GM12878 (cell line): ENCODE measurements around the gene ATF7. TPM values are rescaled to one million over a fixed set of nuclear protein-coding genes. Genes with fewer than 3 reads are reported as not detected.

ENCODE experiments used
- ATAC-seq: fragments of 200-7000 bp; cut with Tn5 transposase; 3 replicates; pipeline ENCODE4 v1.9.1; 2020; ENCODE audit warnings: mild to moderate bottlenecking, moderate library complexity
- BruUV-seq: library from RNA; stranded (reverse); fragments of 400-500 nt; replicated peaks from 2 replicates; lab custom pipeline; 2021; lab: Mats Ljungman, UMichigan
- CTCF ChIA-PET: fragments of 300-600 bp; sonication (Branson Sonifier 250); formaldehyde crosslinking; extraction: SDS; loops from one replicate; lab custom pipeline; 2021; ENCODE audit warnings: inconsistent platforms; lab: Yijun Ruan, JAX
- POLR2A ChIA-PET: fragments of 350-600 bp; formaldehyde crosslinking; extraction: SDS; loops from one replicate; lab custom pipeline; 2021; ENCODE audit warnings: inconsistent platforms; lab: Charles Lee
- RAD21 ChIA-PET: fragments of 300-600 bp; sonication (Branson Sonifier 250); formaldehyde crosslinking; loops from one replicate; lab custom pipeline; 2023; ENCODE audit warnings: antibody characterized with exemption; ENCODE audit not compliant: unreplicated experiment; lab: Charles Lee
- SMC1A ChIA-PET: fragments of 300-600 bp; sonication (Branson Sonifier 250); formaldehyde crosslinking; loops from one replicate; lab custom pipeline; 2023; ENCODE audit not compliant: unreplicated experiment, uncharacterized antibody; lab: Charles Lee
- DNase-seq: peaks from one replicate; pipeline ENCODE4 v3.0.0-alpha.2; 2011; ENCODE audit warnings: low read depth, low spot score
- FAIRE-seq: peaks from 3 replicates; lab custom pipeline; 2011; peaks lifted over from hg19 to GRCh38; lab: Jason Lieb, UNC
- H2AFZ ChIP-seq: 2 replicates; pipeline ENCODE4 v1.6.0; 2011; ENCODE audit warnings: low read depth, low read length, control low read depth; ENCODE audit not compliant: control insufficient read depth
- H3K27ac ChIP-seq: 2 replicates; pipeline ENCODE4 v1.5.1; 2011; ENCODE audit warnings: control low read depth; ENCODE audit not compliant: control insufficient read depth, insufficient read depth
- H3K27me3 ChIP-seq, 2 experiments: replicated peaks in 1 of 2; 2 replicates each; pipeline versions ENCODE4 v1.6.0 to v1.6.1; 2011; ENCODE audit warnings: low read length in 1 of 2; ENCODE audit not compliant: control insufficient read depth in 2 of 2, insufficient read depth in 2 of 2
- H3K36me3 ChIP-seq, 2 experiments: 2 replicates each; pipeline ENCODE4 v1.5.1; 2011; ENCODE audit warnings: low read length in 1 of 2; ENCODE audit not compliant: control insufficient read depth in 2 of 2, insufficient read depth in 2 of 2
- H3K4me1 ChIP-seq: 2 replicates; pipeline ENCODE4 v1.6.1; 2011; ENCODE audit warnings: mild to moderate bottlenecking, low read length, moderate library complexity, mixed read lengths; ENCODE audit not compliant: control insufficient read depth, insufficient read depth
- H3K4me2 ChIP-seq: 2 replicates; pipeline ENCODE4 v1.6.0; 2011; ENCODE audit warnings: control low read depth; ENCODE audit not compliant: control insufficient read depth, insufficient read depth
- H3K4me3 ChIP-seq: fragments of 200-600 bp; sonication (generic); 2 replicates; pipeline ENCODE4 v1.5.1; 2016
- H3K79me2 ChIP-seq: 2 replicates; pipeline ENCODE4 v1.6.0; 2011; ENCODE audit warnings: low read length; ENCODE audit not compliant: control insufficient read depth, insufficient read depth
- H3K9ac ChIP-seq: 2 replicates; pipeline ENCODE4 v1.8.0; 2011; ENCODE audit warnings: low read length, control low read depth, mixed read lengths; ENCODE audit not compliant: control insufficient read depth, insufficient read depth
- H3K9me3 ChIP-seq: replicated peaks from 3 replicates; pipeline ENCODE4 v1.5.1; 2011; ENCODE audit warnings: mild to moderate bottlenecking, low read length; ENCODE audit not compliant: control insufficient read depth, insufficient read depth
- H4K20me1 ChIP-seq: 2 replicates; pipeline ENCODE4 v1.6.0; 2011; ENCODE audit not compliant: control insufficient read depth, insufficient read depth
- EED ChIP-seq: sonication (generic); IDR thresholded peaks from 2 replicates; pipeline ENCODE4 v1.6.1; 2016; ENCODE audit warnings: antibody characterized with exemption, low read depth
- GATAD2B ChIP-seq: fragments of 450-650 bp; conservative IDR thresholded peaks from 2 replicates; pipeline ENCODE4 v1.6.1; 2017; ENCODE audit warnings: low read depth, mild to moderate bottlenecking, moderate library complexity
- IKZF1 ChIP-seq: fragments of 450-650 bp; conservative IDR thresholded peaks from 2 replicates; pipeline ENCODE4 v1.6.1; 2017; ENCODE audit warnings: antibody characterized with exemption, mild to moderate bottlenecking
- IKZF2 ChIP-seq, 2 experiments: fragments of 450-650 bp; IDR thresholded peaks; 2 replicates each; pipeline ENCODE4 v1.6.1; 2017; ENCODE audit warnings: mild to moderate bottlenecking in 2 of 2, moderate library complexity in 2 of 2
- LARP7 ChIP-seq: fragments of 450-650 bp; IDR thresholded peaks from 2 replicates; pipeline ENCODE4 v1.6.1; 2017; ENCODE audit warnings: mild to moderate bottlenecking
- MTA2 ChIP-seq: fragments of 450-650 bp; IDR thresholded peaks from 2 replicates; pipeline ENCODE4 v1.6.1; 2016; ENCODE audit warnings: low read depth, mild to moderate bottlenecking, moderate library complexity
- MYB ChIP-seq: fragments of 150-350 bp; IDR thresholded peaks from 2 replicates; pipeline ENCODE4 v1.6.1; 2014; ENCODE audit warnings: mild to moderate bottlenecking, low read depth, low read length, borderline replicate concordance
- NFIC ChIP-seq: IDR thresholded peaks from 2 replicates; pipeline ENCODE4 v1.6.1; 2012; ENCODE audit warnings: low read depth, mild to moderate bottlenecking, inconsistent platforms, low read length, moderate library complexity
- RUNX3 ChIP-seq: IDR thresholded peaks from 2 replicates; pipeline ENCODE4 v1.6.1; 2012; ENCODE audit warnings: low read length, inconsistent platforms
- SMARCA5 ChIP-seq: fragments of 450-650 bp; IDR thresholded peaks from 2 replicates; pipeline ENCODE4 v1.6.1; 2017; ENCODE audit warnings: mild to moderate bottlenecking
- WGBS: methylation state at CpG from one replicate; pipeline ENCODE4 v1.1.6; 2016; ENCODE audit warnings: low lambda C conversion rate; ENCODE audit not compliant: insufficient replicate concordance, insufficient coverage; ENCODE audit errors: missing lambda C conversion rate; 5-methylcytosine and 5-hydroxymethylcytosine counted together
- in situ Hi-C: fragments of 300-500 bp; cut with MboI; formaldehyde crosslinking; loops from 9 replicates; pipeline ENCODE4 v1.14.3; 2018; ENCODE audit warnings: mixed read lengths
- intact Hi-C: fragments of 100-400 bp; cut with micrococcal nuclease; formaldehyde crosslinking; loops from one replicate; pipeline ENCODE4 v1.14.2; 2022; ENCODE audit not compliant: unreplicated experiment
- polyA plus RNA-seq, 11 experiments: library from polyadenylated mRNA; depleted of rRNA in 4 of 11; unstranded in 6 of 11; stranded (reverse) in 5 of 11; fragments of >200 nt; fragmentation: Nextera tagmentation in 4 of 11; fragmentation: Illumina TruSeq in 1 of 11; extraction: Ambion mirVana in 4 of 11; extraction: Trizol in 1 of 11; gene quantifications; 1 replicate in 1 of 11; 2 replicates in 10 of 11; pipeline versions ENCODE4 v1.2.1 to v1.2.3, GENCODE V29; 2011 to 2016; ENCODE audit warnings: inconsistent platforms in 2 of 11, missing spikeins in 2 of 11, low read depth in 1 of 11
- total RNA-seq, 4 experiments: library from RNA; depleted of rRNA in 3 of 4; stranded (reverse); fragments of >200 nt in 3 of 4; fragmentation: Illumina TruSeq in 1 of 4; extraction: Trizol in 1 of 4; gene quantifications; 2 replicates each; pipeline versions ENCODE4 v1.2.1 to v1.2.3, GENCODE V29; 2013 to 2021

Gene ATF7
- total and polyA plus RNA-seq, 10 of the 15 experiments (the other 5 are each of a cell fraction or from before 2014, with no cell fraction given), result 9.1 to 30.7 (median 21.8) TPM

- ChIA-PET SMC1A (interaction anchor here (0.6 to 1.9 kb wide), 15 partner anchors 9 to 58 kb away, joined by 3 to 8 read pairs (median 4); no protein-coding TSS in a partner anchor), CTCF (interaction anchor here (0.6 to 3.0 kb wide), 13 partner anchors 9 to 220 kb away, joined by 3 to 22 read pairs (median 4); no protein-coding TSS in a partner anchor), RAD21 (interaction anchor here (0.7 to 1.2 kb wide), 4 partner anchors 9 to 193 kb away, joined by 3 to 4 read pairs (median 3); partner anchors contain the start of gene SP1), POLR2A (interaction anchor here (0.7 to 1.7 kb wide), 6 partner anchors 9 to 125 kb away, joined by 3 to 7 read pairs (median 4); no protein-coding TSS in a partner anchor)
- TF ChIP-seq SMARCA5 (no peak), MTA2 (0 out of 2 replicates have a peak, but pooled peaks have one; percentile 24), GATAD2B (peak; percentile 40; the same call in 1 of the 2 replicates), MYB (no peak), NFIC (0 out of 2 replicates have a peak, but pooled peaks have one; percentile 23), RUNX3 (peak; percentile 48; the same call in 1 of the 2 replicates), EED (peak; percentile 83), LARP7 (no peak), IKZF2 (IDR thresholded peaks at IDR 0.05) (peak; percentile 62 to 67), IKZF1 (peak; percentile 60)
- Histone ChIP-seq H4K20me1 (no peaks in the 10 kb centered on the region), H3K9ac (no peak overlapping the region; the same call in 1 of the 2 replicates), H3K4me2 (peak overlapping the region; percentile 72), H3K9me3 (no peaks in the 10 kb centered on the region), H3K4me3 (0 out of 2 replicates have a peak overlapping the region, but pooled peaks have one; percentile 3), H3K27ac (peak overlapping the region; percentile 35), H2AFZ (peak overlapping the region; percentile 1; the same call in 1 of the 2 replicates), H3K36me3 (peaks cover 0 to 4% of the 10 kb centered on the region in 2 experiments; a peak in 1 of 4 replicates), H3K79me2 (peaks cover 13% of the 10 kb centered on the region), H3K27me3 (no peaks in the 10 kb centered on the region), H3K4me1 (peaks cover 30% of the 10 kb centered on the region)
- in situ Hi-C loops, result no loop called here
- ATAC-seq (peak; percentile 69), DNase-seq (no peak), FAIRE-seq (no peak)
- BruUV-seq, result no TSS peak
- WGBS, result 31% methylated on average over 8 of the region's 8 CpGs
- intact Hi-C loops, result no loop called here
These were observed 53.9 kb downstream of the ATF7 start for GRCh38 chr12:53572134-53572758.
